RPMI8226 (cell line): ENCODE measurements around the gene HOXA5.
A peak's percentile ranks its signal among the peaks of the same experiment; 100 is the strongest.

Experiments
- DNase-seq: peaks from one replicate; pipeline ENCODE4 v3.0.0-alpha.2; 2015

Gene HOXA5

GRCh38 chr7:27143023-27143949 lies at the start of gene HOXA5:
Gene HOXA5 (minus strand): TSS chr7:27143681. CDS start chr7:27143607, 74 bp downstream.
- DNase-seq: no peak

GRCh38 chr7:27192546-27193334 lies 49.3 kb upstream of the HOXA5 start:
- DNase-seq: no peak

- DNase-seq: no peak
These were observed 48.5 kb upstream of the HOXA5 start for GRCh38 chr7:27191833-27192545.

DNA sequence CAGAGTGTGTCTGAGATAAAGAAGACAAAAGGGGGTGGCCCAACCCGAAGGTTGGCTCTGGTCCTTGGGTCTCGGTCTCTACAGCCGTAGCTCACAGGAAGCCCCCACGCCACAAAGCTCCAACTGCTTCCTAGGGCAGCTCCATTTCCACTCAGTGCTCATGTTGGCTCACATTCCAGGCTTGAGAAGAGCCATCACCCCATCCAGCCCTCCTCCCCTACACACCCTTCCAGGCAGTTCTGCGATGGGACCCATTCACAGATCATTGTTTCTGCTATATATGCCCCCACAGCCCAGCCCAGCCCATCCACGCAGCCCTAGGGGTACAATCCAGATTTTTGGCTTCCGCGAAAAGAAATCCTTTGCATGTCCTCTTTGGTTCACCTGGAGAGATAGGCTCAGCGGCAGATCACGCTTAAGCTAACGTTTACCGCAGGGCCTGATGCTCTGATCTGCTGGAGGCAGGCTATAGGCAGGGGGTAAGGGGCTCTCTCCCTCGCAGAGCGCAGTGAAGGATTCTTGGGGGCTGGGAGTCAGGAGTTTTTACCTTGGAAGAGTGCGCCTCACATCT lies 47.8 kb upstream of the HOXA5 start:
- DNase-seq: no peak

DNA sequence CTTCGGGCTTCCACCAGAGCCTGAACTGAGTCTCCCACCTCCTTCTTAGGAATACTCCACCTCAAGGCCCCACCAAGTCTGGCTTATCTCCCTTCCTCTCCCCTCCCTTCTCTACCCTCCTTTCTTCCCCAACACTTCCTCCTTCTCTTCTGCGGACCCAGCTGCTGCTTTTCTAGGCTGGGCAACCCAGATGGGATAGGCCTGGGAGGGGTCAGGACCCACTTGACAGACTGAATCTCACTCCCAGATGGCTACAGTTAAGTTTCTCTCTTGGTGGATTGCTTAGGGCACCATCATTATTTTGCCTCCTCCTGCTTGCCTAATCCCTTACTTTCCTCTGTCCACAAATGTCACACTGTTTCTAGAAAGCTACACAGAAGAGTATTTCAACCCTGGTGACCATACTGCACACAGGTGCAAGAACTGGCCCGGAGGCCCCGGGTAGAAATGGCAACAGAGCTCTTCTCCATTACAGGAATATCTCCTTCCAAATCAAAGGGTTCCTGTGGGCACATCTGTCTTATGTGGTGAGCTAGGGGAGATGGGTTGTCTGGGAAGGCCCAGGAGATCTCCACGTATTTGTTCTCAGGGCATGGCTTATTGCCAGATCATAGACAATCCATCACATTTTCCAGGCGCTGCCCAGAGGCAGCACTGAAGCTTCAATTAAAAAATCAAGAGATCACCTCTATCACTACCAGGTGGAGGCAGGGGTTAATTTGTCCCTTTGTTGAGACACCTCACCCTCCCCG lies 46.7 kb upstream of the HOXA5 start:
- DNase-seq: no peak

GRCh38 chr7:27189295-27189996 lies 46.0 kb upstream of the HOXA5 start:
- DNase-seq: no peak

- DNase-seq: no peak
These were observed 45.2 kb upstream of the HOXA5 start for GRCh38 chr7:27188386-27189294.

DNA sequence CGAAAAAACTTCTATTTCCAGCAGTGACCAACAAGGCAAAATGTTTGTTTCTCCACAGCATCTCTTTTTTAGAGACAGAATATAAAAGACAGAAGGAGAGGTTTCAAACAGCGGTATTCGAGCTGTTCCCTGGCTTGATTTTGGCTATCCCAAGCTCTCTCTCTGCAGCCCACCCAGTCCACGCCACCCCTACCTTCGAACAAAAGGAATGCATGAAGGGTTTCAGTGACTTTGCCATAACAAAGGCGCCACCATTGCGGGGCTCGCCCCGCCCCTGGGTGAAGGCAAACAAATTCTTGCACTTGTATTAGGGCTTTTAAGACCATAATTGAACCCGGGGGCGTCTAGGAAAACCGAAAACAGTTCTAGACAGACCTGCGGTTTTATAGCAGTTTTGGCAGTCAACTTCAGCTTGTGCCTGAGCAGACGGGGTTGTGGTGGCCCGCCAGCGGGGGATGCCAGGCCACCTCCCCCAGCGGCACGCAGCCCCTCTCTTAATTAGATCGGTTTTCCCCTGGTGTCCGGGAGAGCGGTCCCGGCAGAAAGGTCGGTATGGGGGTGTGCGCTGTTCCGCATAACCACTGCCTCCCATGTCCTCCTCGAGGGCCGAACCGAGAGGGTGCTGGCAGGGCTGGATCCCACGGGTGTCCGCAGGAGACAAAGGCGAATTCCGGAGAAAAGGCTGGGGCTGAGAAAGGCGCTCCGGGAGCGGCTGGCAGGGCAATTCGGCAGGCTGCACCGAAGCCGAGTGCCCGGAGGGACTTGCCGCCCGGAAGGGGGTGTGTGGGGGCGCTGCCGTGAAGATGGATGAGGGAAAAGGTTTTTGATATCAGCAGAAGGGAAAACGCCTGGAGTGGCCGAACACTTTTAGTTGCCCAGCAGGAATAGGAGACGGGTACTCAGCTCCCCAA lies 44.2 kb upstream of the HOXA5 start:
- DNase-seq: no peak

DNA sequence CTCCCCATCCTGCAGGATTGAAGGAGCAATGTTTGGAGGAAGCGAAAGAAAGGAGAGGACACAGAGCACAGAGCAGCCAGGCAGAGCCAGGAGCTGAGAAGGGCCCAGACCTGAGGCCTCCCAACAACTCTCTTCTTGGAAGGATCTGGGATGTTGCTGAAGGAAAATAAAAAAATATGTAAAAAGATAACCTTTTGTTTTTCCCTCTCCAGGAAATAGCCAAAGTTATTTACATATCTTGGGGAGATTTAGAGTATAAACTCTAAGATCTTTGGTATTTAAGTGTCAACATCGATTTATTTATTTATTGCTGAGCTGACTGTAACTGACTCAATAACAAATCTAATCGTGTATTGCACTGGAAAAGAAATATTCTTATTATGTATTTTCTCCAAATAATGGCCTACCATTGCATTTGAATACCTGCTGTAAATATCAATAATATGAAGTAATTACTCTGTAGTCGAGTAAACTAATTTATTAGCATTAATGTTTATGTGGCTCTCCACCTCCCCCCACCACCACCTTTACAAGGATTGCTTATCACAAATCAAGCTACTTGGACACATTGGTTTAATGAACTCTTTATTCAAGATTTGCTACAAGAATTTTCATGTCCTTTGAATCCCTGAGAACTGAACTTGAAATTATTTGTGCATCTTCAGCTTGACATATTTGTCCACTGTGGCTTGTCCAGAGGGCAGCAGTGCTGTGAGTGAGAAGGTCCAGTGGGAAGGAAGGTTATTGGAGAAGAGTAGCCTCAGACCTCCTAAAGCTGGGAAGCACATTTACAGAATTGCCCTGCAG lies 43.4 kb upstream of the HOXA5 start:
- no peak for DNase-seq

- DNase-seq: no peak
These were observed 42.6 kb upstream of the HOXA5 start for GRCh38 chr7:27185854-27186667.

DNA sequence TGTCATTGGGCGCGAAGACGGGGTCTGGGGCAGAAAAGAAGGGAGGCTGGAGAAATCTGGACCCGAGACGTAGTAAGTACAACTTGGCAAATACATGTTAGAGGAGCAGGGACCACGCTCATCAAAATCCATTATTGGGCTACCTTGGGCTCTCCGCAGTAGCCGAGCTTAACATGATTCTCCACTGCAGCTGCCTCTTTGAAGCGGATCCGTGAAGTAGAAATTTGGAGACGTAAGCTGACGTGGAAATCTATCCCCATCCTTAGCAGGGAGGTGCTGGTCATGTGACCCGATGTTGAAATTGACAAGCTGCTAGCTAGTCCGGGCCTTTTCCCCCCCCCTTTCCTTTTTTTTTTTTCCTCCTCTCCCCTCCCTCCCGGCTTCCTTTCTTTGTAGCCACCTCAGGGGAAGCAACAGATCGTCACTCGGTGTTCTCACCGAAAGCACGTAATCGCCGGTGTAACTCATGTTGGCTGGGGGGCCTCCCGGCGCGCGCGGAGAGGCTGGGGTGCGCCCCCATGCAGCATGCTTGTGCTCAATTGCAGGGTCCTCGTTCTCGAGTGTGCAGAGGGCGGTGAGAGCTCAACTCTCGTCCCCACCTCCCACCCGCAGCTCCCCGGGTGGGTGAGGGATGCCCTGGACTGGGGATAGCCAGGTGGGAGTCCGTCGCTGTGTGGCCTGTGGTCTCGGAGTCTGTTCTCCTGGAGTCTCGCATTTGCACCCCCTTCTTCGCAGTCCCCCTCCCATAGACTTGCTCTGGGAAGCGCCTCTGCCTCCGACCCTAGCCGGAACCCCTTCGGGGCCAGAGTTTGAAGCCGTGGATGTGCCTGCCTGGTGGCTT lies 41.8 kb upstream of the HOXA5 start, which contains the start of gene HOXA11:
HOXA11 (minus strand) TSS at position 220 of the 841 bp plus-strand sequence; CDS start at position 132, 88 bp downstream.
- no peak for DNase-seq

GRCh38 chr7:27184337-27185012 lies 41.0 kb upstream of the HOXA5 start:
- peak; percentile 35 for DNase-seq

DNA sequence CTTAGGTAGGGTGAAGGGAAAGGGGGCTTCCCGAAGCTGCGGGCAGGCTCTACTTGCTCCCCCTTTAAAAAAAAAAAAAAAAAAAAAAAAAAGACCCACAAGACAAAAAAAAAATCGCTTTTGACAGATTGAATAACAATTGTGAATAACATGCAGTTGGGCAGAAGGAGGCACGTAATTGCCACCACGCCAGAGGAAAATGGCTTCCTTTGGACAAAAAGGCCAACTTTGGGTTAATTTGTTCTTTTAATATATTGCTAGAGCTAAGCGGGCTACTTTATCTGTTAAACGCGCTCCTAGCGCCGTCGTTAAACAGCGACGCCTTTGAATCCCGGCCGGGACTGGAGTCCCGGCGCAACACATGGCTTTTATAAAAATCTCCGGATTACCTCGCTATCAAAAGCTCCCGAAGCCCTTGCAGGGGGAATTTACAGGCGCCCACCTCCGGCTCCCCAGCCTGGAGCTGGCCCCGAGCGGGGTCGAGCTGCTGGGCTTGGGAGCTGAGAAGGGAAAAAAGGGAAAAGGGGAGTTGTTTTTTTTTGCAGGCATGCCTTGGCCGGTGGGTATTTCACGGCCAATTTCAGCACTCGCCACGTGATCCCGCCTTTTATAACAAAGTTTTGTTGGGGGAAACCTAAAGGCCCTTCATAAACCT lies 40.3 kb upstream of the HOXA5 start:
- DNase-seq: no peak

GRCh38 chr7:27182861-27183681 lies 39.6 kb upstream of the HOXA5 start:
- no peak for DNase-seq
